Skin epidermis (tissue), 12 donors: ENCODE measurements around the gene SIGLEC15.
"Not testable (repeated sequence)": the region's sequence is repeated elsewhere in the genome, so short reads cannot be mapped to it uniquely, and the experiment has no call there.

Source experiments
- H3K27ac ChIP-seq, 21 experiments: fragments of 200-600 bp; sonication (generic) in 11 of 21; one replicate each; pipeline ENCODE4 v1.5.0; 2020; ENCODE audit warnings: mild to moderate bottlenecking in 3 of 21, inconsistent platforms in 2 of 21, moderate library complexity in 2 of 21
- H3K4me3 ChIP-seq, 7 experiments: fragments of 200-600 bp; sonication (generic) in 2 of 7; one replicate each; pipeline ENCODE4 v1.5.0; 2020; ENCODE audit warnings: inconsistent platforms in 2 of 7, mild to moderate bottlenecking in 2 of 7, moderate library complexity in 1 of 7

The SIGLEC15 gene

GRCh38 chr18:45841060-45841764 is 15.7 kb downstream of the SIGLEC15 start:
- no peak overlapping the region for H3K27ac ChIP-seq
- no peak overlapping the region for H3K4me3 ChIP-seq

GRCh38 chr18:45841765-45842442 is 16.4 kb downstream of the SIGLEC15 start:
- Histone ChIP-seq H3K27ac (no peak overlapping the region), H3K4me3 (no peak overlapping the region)

- no peak overlapping the region for H3K27ac ChIP-seq
- H3K4me3 ChIP-seq = no peak overlapping the region
Observed at GRCh38 chr18:45843019-45843418, 17.5 kb downstream of the SIGLEC15 start.

DNA sequence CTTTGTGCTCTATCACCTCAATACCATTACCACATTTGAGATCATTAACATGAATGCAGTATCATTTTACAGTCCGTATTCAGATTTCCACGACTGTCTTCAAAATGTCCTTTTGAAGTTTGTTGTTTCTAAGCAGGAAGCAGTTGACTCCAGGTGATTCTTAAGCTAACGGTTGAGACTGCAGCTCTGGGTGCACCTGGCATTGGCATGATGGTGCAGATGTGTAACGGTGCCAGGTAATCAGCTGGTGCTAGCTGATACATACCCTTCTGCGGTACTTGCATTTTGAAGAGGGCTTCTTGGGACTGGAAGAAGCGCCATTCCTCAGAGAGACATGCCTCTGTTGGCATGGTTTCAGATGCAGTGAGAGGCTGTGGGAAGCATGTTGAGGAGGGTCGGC is 19.5 kb downstream of the SIGLEC15 start:
- Histone ChIP-seq H3K4me3 (no peak overlapping the region), H3K27ac (no peak overlapping the region)

DNA sequence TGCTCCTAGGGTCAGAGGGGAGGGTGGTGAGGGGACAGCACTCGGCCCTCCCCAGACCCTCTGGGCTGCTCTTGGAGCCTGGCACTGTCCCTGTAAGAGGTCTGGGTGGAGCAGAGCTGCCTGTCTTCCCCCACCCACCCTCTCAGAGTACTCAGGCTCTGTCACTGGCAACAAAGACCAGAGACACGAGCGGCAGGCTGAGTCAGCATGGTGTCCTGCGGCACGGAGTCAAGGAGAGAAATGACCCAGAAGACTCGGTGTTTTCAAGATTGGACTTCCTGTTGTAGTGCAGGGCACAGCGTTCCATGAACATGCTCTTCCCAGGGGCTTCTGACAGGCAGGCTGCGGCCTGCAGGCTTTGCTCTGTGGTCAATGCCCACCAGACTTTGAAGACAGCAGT is 19.9 kb downstream of the SIGLEC15 start:
- H3K27ac ChIP-seq = no peak overlapping the region
- H3K4me3 ChIP-seq = no peak overlapping the region

DNA sequence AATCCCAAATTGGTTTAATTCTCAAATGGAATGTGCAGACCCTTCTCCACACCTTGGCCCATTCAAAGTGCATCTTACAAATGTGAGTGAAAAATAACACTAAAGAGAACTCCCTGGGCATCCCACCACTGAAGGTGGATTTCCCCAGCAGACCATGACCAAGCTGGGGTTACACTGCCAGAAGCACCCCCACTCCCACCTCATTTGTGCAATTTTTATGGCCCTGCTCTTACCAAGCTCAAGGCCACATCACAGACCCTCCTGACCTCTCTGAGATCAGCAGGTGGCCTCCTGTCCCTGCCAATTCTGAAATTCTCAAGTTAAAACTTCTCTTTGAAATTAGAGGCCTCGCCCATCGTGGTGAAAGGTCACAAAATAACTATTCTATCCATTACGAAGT is 21.6 kb downstream of the SIGLEC15 start:
- Histone ChIP-seq H3K4me3 (no peak overlapping the region), H3K27ac (no peak overlapping the region)

DNA sequence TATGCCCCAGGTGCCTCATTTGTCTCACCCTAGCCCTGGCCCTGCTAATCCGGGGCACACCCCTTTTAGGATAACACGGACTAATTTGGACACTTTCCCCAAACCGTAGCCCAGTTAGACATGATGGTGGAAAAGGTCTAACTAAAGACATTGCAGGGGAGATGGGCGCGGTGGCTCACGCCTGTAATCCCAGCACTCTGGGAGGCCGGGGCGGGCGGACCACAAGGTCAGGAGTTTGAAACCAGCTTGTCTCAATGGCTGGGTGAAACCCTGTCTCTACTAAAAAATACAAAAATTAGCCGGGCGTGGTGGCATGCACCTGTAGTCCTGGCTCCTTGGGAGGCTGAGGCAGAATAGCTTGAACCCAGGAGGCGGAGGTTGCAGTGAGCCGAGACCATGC is 23.2 kb downstream of the SIGLEC15 start:
- H3K4me3 ChIP-seq = not testable (repeated sequence)

GRCh38 chr18:45849529-45849928 is 24.1 kb downstream of the SIGLEC15 start:
- H3K27ac ChIP-seq = no peak overlapping the region

More for the DNA sequence above, 23.2 kb downstream of the SIGLEC15 start:
- H3K27ac ChIP-seq = not testable (repeated sequence)

DNA sequence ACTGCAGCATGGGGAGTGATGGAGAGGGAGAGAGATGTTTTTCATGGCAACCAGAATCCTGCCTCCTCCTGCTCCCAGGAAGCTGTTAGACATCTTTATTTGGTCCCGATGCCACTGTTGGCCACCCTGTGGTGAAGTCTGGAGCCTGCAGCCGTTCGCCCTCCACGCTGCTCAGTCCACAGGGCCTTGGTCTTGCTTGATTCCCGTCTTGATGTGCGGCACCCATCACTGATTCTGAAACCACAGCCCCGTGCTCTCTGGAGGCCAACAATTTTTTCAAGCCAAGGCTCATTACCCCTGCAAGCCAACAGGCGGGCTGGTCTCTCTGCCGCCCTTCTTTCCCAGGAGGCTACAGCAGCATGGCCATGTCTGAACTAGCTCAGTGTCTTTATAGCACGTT is 24.5 kb downstream of the SIGLEC15 start:
- Histone ChIP-seq H3K4me3 (no peak overlapping the region), H3K27ac (peak overlapping the region in 1 of 21 experiments; percentile 46)

More at GRCh38 chr18:45849529-45849928, 24.1 kb downstream of the SIGLEC15 start:
- H3K4me3 ChIP-seq = no peak overlapping the region

DNA sequence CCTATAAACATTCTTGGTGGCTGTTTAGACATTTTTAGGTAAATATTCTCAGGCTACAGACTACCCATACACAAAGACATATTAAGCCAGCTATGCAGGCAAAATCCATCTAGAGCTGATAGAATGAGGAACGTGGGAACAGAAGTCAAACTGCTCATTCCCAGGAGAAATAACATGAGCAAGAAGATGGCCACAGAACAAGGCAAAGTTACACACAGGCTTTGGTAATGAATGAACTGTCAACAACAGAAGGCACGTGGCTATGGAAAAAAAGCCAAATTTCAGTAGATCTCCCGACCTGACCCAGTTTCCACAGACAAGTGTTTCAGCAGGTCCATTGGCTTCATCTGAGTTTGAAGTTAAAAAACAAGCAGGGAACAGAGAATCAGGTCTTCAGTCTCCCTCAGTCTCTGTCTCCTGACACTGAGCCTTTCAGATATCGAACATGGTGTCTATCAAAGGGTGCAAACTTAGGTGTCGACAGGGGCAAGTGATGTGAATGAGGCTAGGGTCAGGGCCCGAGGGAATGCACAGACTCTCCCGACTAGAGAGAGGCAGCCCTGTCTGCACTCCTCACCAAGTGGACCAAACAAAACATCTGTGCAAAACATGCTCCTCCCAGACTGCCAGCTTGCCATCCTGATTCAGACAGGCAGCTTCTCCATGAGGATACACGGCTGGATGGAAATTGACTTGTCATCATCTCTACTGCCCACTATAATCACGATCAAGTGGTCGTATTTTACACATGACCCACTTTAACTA is 25.9 kb downstream of the SIGLEC15 start:
- Histone ChIP-seq H3K4me3 (no peak overlapping the region), H3K27ac (no peak overlapping the region)

DNA sequence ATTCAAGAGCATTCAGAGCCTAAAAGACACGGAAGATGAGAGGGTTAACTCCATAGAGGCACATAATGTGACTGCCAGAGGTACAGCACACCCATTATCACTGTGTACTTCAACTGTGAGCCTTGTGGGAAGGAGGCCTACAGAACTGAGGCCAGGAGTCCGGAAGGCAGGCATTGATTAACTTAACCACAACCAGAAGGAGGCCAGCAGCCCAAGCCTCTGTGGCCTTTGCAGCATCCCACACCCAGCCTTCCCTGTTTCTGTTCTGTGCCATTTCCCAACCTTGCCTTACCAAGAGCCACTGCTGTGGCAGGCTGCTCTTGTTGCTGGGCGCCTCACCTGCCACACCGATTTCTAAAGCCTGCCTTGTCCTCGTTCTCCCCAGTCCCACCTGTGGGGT is 27.2 kb downstream of the SIGLEC15 start:
- no peak overlapping the region for H3K4me3 ChIP-seq
- no peak overlapping the region for H3K27ac ChIP-seq

GRCh38 chr18:45854036-45854586 is 28.6 kb downstream of the SIGLEC15 start:
- Histone ChIP-seq H3K4me3 (no peak overlapping the region), H3K27ac (no peak overlapping the region)

GRCh38 chr18:45856531-45856930 is 31.1 kb downstream of the SIGLEC15 start:
- Histone ChIP-seq H3K27ac (no peak overlapping the region), H3K4me3 (no peak overlapping the region)

- Histone ChIP-seq H3K4me3 (no peak overlapping the region), H3K27ac (no peak overlapping the region)
Observed at GRCh38 chr18:45859334-45859733, 33.9 kb downstream of the SIGLEC15 start.

DNA sequence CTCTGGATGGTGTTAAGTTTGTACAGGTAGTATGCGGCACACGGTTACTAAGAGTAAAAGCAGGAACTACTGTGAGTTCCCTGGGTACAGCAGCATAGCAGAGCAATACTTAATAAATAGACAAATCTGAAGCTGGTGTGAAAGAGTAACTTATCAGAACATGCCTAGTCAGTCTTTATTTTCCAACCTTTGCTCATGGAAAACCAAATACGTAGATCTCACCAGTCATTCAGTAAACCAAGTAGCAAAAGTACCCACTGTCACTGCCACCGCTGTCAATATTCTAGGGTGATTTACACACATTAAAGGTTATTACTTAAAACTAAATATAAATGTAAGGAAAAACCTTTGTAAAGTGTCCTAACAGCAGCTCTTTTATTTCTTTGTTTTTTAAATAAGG is 35.0 kb downstream of the SIGLEC15 start:
- Histone ChIP-seq H3K4me3 (no peak overlapping the region), H3K27ac (no peak overlapping the region)

DNA sequence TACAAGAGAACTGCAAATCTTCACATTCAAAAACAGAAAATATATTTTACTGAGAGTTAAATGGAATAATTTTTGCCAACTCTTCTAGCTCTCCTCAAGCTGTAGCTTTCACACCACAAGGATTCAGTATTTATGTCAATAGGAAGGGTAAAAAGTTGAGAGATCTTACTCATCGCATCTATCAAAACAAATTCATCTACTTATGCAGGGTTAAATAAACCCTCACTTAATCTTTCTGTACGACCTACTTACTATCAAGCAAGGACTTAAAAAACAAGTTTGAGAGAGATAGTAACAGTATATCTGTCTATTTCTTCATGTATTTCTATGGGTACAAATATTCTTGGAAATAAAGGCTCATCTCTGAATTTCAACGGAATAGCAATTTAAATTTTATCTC is 35.5 kb downstream of the SIGLEC15 start:
- H3K4me3 ChIP-seq = no peak overlapping the region
- no peak overlapping the region for H3K27ac ChIP-seq

- H3K27ac ChIP-seq = no peak overlapping the region
- H3K4me3 ChIP-seq = no peak overlapping the region
Observed at GRCh38 chr18:45861926-45862325, 36.5 kb downstream of the SIGLEC15 start.

DNA sequence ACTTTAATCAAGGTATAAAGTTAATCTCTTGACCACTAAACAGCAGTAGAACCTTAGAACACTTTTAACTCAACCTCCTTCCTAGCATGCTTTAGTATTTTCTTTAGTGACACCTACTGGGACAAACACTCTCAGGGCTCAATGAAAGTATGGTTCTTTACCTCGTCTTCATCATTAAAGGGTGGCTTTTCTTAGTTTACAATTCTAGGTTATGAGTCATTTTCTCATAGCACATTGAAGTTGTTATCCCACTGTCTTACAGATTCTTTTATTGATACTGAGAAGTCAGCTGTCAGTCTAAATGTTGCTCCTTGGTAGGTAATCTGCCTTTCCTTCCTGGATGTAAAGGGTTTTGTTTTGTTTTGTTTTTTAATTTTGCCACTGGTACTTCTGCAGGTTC is 38.0 kb downstream of the SIGLEC15 start:
- H3K4me3 ChIP-seq = no peak overlapping the region
- no peak overlapping the region for H3K27ac ChIP-seq

DNA sequence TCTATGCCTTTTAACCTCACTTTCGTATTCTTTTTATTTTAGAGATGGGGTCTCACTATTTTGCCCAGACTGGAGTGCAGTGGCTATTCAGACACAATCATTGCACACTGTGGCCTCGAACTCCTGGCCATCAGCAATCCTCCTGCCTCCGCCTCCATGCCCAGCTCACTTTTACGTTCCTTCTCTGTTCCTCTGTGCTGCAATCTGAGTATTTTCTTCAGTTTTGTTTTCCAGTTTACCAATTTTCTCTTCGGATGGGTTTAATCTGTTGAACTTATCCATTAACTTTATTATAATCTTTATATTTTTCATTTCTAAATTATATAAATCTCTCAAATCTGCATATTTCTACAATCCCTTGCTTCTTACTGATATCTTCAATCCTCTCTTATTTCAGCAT is 38.6 kb downstream of the SIGLEC15 start:
- Histone ChIP-seq H3K27ac (no peak overlapping the region), H3K4me3 (no peak overlapping the region)

DNA sequence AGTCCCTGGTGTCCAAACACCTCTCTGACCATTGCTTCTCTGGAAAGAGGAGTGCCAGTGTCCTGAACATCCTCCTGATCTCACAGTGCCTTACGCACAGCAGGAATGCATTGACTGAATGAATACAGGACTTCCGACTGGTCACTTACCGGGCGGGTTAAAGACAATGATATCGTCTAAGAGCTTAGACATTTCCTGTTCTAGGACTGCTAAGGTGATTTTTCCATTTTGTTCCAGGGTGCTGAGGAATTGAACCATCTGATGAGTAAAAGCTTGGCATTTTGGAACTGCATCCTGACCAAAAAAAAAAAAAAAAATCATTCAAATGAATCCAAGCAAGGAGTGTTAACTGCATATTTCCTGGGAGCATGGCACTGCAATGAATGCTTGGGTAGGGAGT is 40.0 kb downstream of the SIGLEC15 start:
- Histone ChIP-seq H3K4me3 (no peak overlapping the region), H3K27ac (no peak overlapping the region)

- no peak overlapping the region for H3K27ac ChIP-seq
- H3K4me3 ChIP-seq = no peak overlapping the region
Observed at GRCh38 chr18:45870419-45870818, 44.9 kb downstream of the SIGLEC15 start.
